Activated T-cell treated with anti-CD3 and anti-CD28 coated beads for 48 hours (primary cell): ENCODE data around the gene PAM.
"Not testable (repeated sequence)": the region's sequence is repeated elsewhere in the genome, so short reads cannot be mapped to it uniquely, and the experiment has no call there.

Source experiments
- DNase-seq: peaks from one replicate; pipeline ENCODE4 v3.0.0-alpha.2; 2020; ENCODE audit warnings: low read depth

PAM gene

DNA sequence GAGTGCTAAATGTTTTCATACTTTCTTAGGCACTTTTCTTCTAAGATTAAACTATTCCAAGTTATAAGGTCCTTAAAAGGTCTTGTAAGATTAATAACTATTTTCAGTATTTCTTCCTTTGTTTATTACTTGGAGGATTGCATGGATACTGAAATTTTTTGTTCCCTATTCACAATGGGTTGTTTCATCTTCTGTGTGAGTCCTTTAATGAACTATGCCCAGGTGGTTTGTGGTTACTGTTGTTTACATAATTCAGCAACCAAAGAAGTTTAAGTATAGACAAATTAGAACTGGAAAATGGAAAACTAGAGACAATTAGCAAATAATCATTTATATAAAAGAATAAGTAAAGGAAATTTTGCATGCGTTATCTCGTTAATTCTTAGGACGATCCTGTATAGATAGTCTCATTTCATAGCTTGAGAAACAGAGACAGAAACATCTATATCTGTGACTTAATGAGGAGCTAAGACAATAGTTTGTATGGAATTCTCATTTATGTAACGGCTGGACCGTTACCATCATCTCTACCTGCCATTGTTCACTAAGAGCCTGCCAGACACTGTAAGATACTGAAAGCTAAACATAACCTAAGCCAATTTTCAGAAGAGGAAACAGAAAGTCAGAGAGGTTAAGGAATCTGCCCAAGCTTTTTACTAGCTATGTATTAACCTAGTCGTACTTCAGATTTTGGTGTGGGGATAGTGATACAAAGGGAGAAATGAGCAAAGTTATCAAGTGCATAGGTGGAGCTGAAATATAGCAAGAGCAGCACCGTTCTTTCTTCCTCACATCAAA is 148.2 kb downstream of the PAM start:
- no peak for DNase-seq

DNA sequence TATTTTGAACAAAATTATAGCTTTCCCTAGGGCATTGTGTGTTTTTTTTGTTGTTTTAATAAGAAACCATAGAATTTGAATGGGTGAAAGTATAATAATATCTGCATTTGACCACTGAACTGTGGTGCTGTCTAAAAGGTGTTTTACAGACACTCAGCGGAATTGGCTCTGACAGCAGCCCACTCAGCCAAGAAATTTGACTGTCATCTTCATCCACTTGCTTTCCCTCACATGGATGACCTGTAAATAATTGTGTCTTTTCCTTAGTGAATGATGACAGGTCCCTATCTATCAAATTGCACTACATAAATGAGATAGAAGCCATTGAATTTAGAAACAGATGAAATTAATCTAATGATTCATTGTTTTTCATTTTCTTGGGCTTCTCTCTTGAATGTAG is 150.0 kb downstream of the PAM start:
- DNase-seq: no peak

DNA sequence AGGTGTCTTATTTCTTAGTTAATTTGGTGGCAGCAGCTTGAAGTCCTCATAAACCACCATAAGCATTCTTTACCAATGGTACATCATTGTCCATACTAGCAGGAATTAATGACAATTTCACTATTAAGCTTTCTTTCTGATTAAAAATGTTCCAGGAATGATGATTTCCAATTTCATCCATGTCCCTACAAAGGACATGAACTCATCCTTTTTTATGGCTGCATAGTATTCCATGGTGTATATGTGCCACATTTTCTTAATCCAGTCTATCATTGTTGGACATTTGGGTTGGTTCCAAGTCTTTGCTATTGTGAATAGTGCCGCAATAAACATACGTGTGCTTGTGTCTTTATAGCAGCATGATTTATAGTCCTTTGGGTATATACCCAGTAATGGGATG is 152.0 kb downstream of the PAM start:
- not testable (repeated sequence) for DNase-seq

DNA sequence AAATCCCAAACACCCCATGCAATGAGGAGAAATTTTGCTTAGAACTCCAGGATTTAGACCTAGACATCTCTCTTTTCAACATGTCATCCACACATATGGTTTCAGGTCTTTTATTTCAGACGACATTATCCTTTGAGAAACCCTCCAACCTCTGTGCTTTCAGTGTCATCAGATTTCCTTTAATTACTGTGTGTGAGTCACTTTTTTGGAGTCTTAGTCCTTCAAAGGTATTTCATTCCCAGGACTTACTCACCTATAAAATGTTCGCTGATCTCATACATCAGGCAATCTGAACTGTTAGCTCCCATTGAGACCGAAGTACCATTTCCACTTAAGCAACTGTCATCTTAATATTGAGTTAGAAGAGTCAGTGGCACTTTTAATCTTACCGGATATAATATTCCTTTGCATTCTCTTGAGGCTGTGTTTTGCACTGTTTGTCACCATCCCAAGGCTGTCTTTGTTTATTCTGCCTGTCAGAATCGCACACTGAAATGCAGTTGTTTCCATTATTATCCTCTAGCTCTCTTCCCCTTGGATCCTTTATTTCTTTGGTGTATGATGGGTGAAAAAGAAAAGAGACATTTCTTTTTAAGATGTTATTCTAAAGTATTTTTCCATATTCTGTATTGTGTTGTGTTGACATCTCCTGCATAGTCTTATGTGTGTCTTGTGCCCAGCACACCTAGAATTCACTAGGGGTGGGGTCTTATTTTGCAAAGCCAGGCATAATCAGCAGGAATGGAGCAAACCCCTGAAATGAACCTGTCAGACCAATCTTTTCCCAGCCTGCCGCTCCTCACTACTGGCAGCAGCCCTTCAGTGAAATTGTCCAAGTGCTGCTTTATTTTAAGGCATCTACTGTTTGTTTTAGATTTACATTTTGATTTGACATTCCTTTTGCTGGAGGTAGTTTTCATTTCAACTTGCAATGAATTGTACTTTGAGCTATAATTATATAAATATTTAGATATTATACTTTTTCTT is 155.4 kb downstream of the PAM start:
- DNase-seq: no peak

DNA sequence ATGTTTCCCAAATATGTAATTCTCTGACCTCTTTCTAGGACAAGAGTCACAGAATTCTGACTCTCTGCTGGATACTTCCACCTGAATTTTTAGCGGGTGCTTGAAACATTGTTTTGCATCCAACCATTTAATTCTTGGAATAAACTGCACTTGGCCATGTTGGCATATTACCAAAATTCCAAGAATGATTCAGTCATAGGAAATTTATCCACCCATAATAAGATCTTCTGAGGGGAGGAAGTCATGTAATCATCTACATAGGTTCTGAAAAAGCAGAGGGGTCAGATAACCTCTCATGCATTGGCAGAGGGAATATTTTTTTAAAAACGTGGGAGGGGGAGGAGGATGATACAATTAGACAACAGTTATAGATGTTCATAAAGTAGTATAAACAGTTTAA is 156.9 kb downstream of the PAM start:
- DNase-seq: no peak

DNA sequence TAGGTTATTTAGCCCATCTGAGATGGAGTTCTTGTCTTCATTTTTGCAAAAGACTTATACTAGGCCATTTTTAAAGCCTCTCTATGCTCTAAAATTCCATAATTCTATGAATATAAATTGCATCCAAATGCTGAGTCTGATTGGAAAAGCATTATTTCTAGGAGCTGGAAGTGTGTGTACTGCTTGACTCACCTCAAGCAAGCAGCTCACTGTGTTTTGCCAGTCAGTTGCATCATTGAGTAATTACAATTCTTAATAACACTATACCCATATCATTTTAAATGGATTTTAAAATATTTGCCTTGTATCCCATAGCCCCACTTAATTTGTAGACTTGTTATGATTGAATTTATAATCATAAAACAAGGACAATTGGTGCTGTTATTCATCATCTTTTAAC is 161.0 kb downstream of the PAM start:
- no peak for DNase-seq

DNA sequence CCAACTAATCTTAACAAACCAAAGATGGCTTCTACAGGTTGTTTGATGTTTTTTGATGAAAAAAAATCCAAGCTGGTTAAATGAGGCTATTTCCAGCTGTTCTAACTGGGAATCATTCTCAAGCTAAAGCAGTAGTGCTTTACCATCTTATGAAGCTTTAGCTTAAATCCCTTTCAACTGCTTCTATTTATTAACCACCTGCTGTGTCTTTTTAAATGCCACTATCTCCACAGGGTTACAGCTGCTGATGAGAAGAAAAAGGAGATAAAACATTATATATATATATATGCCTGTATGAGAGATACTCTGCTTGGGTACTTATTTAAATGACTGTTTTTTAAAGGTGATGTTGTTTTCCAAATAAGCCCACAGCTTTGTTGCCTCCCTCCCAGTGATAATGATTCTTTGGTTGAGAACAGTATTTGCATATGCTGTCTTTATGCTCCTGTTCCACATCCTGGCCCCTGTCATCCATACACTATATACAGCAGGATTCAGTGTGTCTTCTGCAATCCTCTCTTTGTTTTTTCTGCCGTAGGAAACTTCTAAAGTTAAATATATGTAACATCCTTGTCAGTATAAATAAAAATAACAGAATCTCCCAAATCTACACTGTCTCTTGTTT is 164.0 kb downstream of the PAM start:
- DNase-seq: no peak

DNA sequence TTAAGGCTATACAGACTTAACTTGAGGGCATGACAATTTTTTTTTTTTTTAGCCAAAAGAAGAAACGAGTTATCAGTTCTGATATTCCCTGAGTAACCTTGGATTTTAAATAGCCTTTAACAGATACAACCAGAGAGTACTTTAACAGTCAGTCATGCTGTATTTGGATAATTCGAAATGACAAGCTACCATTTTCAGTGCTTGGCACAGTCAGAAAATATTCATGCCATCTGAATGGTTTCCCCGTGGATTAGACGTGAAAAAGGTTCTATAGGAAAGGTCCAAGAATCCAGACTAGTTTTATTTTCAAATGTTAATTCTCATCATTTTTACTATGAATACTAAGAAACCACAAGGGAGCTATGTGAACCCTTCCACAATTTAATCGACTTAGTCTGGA is 165.7 kb downstream of the PAM start:
- DNase-seq: no peak

DNA sequence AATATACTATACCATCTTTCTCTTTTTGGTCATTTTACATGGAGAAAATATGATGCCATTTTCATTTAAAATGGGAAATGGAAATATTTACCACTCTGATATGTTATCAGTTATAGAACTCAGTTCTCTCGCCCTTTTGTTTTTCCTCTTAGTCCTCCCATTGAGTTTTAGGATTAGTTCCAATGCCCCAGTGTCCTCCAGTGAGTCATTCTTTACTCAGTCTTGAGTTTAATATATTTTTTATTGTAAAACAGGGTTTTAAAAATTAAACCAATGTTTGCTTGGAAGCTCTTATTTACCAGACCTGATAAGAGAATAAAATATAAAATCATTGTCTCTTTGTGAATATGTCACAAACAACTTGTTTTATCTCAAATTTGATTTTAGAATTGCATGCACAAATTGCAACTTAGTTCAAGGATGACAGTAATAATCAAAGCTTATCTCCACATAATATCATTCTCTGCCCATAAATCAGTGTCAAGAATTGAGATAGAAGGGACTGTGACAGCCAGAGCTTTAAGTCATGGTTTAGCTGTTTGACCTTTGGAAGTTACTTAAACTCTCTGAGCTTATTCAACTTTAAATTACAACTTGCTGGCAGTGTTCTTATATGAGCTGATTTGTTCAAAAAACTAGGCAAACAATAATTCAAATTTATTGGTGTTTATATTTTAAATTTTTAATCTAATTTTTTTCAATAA is 166.4 kb downstream of the PAM start:
- no peak for DNase-seq

DNA sequence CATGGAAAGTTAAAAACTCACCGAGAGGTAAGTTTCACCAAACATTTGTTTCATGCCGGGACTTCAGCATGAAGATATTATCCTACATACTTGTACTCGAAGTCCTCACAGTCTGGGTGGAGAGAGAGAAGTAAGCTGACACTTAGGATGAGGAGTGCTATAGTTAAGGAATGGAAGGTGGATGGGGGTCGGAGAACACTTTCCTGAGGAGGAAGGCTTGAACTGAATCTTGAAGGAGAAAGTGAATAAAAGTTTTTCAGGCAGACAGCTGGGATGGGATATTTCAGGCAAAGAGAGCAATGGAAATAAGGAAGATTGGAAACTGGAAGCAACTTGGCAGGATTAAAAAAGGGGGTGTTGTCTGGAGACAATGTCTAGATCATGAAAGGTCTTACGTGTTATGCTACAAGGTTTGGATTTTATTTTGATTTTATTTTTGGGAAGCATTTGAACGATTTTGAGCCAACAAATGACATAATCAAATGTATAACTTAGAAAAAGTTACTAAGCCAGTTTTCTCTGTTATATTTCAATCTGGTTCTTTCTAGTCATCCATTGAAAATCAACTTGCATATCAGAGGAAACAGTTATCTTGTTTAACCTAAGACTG is 167.1 kb downstream of the PAM start:
- no peak for DNase-seq

DNA sequence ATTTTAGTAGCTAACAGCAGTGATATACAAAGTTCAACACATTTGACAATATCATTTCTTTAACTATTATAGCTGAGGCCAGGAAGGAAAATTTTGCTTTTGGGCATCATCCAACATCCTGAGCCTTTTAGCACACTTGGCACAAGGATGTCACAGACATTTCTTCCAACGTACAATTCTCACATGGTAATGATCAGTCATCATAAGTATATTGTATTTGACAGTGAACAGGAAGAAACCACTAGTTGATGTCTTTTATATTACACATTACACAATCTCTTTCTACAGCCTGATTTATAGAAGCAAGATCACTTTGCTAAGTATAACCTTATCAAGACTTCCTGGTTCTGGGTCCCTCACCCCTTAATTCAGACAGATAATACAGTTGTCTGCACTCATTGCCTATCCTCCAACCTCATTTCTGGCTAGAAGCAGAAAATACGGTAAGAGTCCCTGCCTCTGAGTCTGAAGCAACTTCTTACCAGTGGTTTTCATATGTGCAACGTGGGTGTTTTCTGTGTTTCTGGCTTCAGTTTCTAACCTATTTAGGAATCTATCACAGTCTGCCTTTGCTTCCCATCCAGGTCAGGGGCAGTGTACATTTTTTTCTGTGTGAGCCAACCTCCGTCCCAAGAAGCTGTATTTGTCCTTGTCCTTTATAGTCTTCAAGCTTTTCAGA is 167.8 kb downstream of the PAM start:
- no peak for DNase-seq

DNA sequence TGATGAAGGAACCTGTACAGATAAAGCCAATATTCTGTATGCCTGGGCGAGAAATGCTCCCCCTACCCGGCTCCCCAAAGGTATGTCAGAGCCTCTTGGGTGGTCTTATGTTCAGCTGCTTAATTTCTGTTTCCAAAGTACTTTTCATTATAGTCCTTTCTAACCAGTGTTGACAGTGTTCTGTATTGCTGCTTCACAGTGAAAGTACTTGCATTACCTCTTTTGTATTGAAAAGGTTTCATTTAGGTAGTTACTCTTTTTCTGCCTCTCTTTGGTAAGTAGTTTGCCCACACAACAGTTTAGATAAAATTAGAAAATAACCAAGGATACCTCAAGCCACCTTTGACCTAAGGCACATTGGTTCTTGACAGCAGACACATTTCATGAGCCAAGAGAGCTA is 169.9 kb downstream of the PAM start:
- no peak for DNase-seq

DNA sequence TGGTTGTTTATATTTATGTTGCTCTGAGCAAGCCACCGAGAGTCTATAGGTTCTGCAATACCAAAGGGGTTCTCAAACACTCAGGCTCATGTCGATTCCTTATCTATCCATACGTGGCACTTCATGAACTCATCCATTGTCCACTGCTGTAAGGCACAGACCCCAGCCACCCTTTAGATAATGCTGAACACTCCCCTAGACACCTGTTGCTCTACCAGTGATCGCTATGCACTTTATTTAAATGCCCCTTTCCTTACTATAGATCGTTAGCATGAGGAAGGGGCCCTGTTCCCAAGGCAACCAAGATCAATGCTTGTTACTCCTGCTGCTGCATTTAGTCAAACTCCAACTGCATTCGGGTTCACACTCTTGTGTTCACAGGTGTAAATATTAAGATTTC is 171.9 kb downstream of the PAM start:
- no peak for DNase-seq

DNA sequence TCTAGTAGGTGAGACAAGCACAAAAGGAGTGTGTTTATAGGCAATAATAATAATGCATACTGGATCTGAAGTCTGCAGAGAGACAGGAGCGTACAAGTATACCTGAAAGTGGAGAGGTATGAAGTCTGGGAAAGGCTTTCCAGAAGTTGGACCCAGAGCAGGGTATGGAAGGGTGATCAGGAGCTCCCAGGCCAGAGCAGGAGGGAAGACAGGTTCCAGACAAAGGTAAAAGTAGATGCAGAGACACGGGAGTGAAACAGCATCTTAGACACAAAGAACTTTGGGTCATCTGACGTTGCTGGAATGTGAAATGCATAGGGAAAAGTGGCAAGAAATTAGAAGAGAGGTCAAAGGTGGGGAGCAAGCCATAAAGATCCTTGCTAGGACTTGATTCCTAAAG is 175.1 kb downstream of the PAM start:
- no peak for DNase-seq

DNA sequence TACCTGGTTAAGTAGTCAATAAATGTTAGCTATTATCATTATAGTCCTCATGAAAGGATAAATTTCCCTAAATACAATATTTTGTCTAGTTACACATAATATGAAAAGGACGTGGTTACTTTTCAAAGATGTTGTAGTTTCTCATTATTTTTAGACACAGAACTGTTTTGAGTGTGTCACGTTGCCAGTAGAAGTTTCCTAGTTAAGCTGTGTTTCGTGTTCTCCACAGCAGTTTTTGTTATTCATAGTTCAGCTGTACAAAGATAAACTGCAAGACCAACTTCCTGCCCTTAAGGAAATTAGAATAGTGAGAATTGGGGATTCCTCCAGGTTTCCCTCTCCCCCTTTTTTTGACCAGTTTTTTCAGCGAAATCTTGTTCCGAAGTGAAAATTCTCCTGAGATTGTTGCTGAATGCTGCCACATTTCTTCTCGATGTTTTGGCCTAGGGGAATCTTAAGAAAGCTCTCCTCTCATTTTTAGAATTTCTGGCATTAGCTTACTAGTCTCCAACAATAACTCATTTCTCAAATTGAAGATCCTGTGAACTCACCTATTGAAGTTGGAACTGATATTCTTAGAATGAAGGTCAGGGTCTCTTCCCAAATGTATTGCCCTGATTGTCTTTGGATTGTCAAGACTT is 176.1 kb downstream of the PAM start:
- no peak for DNase-seq

DNA sequence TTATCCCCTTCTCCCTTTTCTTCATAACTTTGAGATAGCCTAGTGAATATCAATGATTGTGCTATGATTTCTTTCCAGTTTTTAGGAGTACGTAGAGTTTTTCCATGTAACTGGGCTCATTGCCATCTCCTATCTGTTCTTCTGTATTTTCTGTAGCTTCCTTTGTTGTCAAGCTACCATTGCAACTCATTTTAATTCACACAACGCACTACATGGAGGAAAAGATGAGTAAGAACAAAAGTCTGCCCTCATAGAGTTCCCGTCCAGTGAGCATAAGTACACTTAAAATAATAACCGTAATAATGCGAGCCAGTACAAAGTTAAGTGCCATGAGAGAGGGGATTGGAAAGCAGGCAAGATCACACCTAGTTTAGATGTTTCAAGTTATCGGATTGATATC is 177.7 kb downstream of the PAM start:
- DNase-seq: no peak

DNA sequence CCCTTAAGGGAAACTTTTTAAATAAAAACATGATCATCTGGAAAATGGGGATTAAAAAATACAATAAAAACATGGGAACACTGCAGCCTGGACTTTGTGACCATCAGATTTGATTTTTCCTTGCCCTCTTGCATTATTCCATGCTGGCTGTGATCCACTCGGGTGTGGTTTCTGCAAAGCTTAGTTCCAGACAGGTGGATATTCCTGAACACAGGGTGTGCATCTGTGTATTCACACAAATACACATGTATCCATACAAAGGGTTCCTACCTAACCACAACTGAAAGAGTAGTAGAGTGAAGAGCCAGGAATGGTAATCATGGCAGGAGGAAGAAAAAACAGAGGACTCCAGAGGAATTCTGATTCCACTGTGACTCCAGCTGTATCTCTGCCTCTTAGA is 178.2 kb downstream of the PAM start:
- DNase-seq: no peak

DNA sequence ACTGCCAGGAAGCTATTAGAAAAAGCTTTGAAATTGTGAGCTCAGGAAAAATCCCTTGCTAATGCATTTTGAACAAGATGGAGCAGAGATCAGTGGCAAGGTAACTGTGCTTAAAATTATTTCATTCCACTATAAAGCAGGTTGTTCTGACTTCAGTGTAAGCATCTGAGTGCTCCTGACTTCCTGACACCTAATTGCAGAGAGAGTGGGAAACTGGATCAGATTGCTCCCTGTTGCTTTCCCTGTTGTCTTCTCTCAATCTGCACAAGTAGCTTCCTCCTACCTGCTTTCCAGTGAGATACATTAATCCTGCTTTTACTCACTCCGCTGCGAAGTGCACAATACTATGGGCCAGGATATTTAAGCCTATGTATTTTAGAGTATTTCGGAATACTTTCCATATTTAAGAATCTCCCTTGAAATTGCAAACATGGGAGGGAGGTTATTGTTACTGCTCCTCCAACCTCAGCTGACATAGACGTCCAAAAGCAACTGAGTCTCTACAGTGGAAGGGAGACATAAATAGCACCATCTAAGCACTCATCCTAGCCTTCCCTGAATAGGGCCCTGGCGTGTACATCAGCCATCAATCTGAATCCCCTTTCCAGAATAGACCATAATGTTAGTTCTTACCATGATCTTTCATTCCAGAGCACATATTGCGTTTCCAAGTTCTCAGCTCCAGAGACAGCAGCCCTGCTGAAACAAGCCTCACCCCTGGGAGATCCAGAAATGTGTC is 178.8 kb downstream of the PAM start:
- DNase-seq: no peak

DNA sequence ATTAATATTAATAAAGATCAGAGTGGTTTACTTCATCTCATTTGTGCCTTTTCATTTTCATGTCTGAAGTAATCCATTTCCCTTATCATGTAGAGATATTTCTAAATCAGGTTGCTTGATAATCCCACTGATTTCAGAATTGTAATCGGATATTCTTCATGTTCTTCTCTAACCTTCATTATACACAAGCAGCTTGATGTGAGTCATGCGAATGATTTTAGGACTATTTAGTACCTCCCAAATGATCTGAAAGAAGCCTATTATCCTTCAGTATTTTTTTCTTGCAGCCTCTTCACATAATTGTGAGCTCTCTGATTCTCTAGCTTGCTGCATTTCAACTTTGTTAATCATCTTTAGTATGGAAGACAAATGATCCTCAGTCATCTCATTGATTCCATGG is 182.8 kb downstream of the PAM start:
- DNase-seq: no peak

DNA sequence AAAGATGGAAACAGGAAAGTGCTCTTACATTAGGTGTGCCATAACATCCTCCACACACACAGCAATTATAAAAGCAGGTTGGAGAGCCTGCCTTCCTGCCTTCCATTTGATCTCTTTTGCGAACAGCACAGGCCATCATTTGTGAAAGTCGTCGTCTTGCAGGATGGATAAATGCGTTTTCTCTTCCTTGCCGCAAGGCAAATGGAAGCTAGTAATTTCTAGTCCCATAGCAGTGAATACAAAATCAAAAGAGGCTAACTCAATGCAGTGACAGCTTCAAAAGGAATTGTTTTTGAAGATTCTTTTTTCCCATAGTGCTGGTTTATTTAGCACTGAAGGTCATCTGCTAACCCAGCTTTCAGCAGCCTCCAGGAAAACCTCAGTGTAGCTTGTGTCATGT is 186.0 kb downstream of the PAM start:
- DNase-seq: no peak
